K562 (cell line): ENCODE data around the gene ASB18. TPM values are rescaled to one million over a fixed set of nuclear protein-coding genes. Genes with fewer than 3 reads are reported as not detected.

ENCODE experiments used
- ATAC-seq: fragments of 200-7000 bp; cut with Tn5 transposase; 3 replicates; pipeline ENCODE4 v1.9.1; 2020; ENCODE audit warnings: moderate library complexity
- BruUV-seq: library from RNA; stranded (reverse); fragments of 400-500 nt; replicated peaks from 2 replicates; lab custom pipeline; 2021; lab: Mats Ljungman, UMichigan
- CTCF ChIA-PET: fragments of 300-600 bp; formaldehyde crosslinking; extraction: SDS; loops from one replicate; lab custom pipeline; 2021; ENCODE audit warnings: low intra/inter-chr PET ratio; lab: Yijun Ruan, JAX
- POLR2A ChIA-PET: fragments of 300-600, 350-650 bp; sonication (Branson Sonifier 250); formaldehyde crosslinking; extraction: SDS; loops from one replicate; lab custom pipeline; 2021; ENCODE audit warnings: antibody characterized with exemption, inconsistent platforms; lab: Yijun Ruan, JAX
- DNase-seq, 4 experiments: peaks; one replicate each; pipeline versions ENCODE4 v3.0.0 to v3.0.0-alpha.2; 2011 to 2018; ENCODE audit warnings: low spot score in 3 of 4, mixed read lengths in 3 of 4; ENCODE audit errors: extremely low read depth in 1 of 4
- FAIRE-seq: peaks from 2 replicates; lab custom pipeline; 2011; peaks lifted over from hg19 to GRCh38; lab: Jason Lieb, UNC
- H2AFZ ChIP-seq: 2 replicates; pipeline ENCODE4 v1.6.0; 2011; ENCODE audit warnings: low read depth, low read length, control low read depth, inconsistent platforms
- H3K27ac ChIP-seq: fragments of 200-600 bp; 3 replicates; pipeline ENCODE4 v1.8.0; 2011; ENCODE audit warnings: low read depth, mild to moderate bottlenecking, control low read depth, inconsistent platforms, low read length, moderate library complexity, mixed read lengths; ENCODE audit errors: extremely low read depth
- H3K27me3 ChIP-seq, 2 experiments: fragments of 300-600 bp in 1 of 2; 2 replicates in 1 of 2; 3 replicates in 1 of 2; pipeline versions ENCODE4 v1.6.0 to v1.8.0; 2011; ENCODE audit warnings: inconsistent platforms in 2 of 2, low read length in 2 of 2, mild to moderate bottlenecking in 1 of 2, mixed read lengths in 1 of 2, moderate library complexity in 1 of 2; ENCODE audit not compliant: control insufficient read depth in 2 of 2, insufficient read depth in 2 of 2
- H3K36me3 ChIP-seq: fragments of 300-600 bp; 3 replicates; pipeline ENCODE4 v1.8.0; 2011; ENCODE audit warnings: mild to moderate bottlenecking, low read length, inconsistent platforms; ENCODE audit not compliant: control insufficient read depth, insufficient read depth
- H3K4me1 ChIP-seq, 2 experiments: fragments of 200-600 bp in 1 of 2; replicated peaks in 1 of 2; 2 replicates in 1 of 2; 3 replicates in 1 of 2; pipeline versions ENCODE4 v1.5.1 to v1.8.0; 2011; ENCODE audit warnings: inconsistent platforms in 2 of 2, low read length in 2 of 2, mild to moderate bottlenecking in 1 of 2, mixed read lengths in 1 of 2, moderate library complexity in 1 of 2; ENCODE audit not compliant: control insufficient read depth in 2 of 2, insufficient read depth in 2 of 2
- H3K4me2 ChIP-seq: 2 replicates; pipeline ENCODE4 v1.6.1; 2011; ENCODE audit warnings: low read length, control low read depth, inconsistent platforms, mixed read lengths; ENCODE audit not compliant: insufficient read depth
- H3K4me3 ChIP-seq: fragments of 200-600 bp; sonication (generic), shearing (Covaris generic); 2 replicates; pipeline ENCODE4 v1.5.1; 2016; ENCODE audit warnings: control low read depth, inconsistent platforms
- H3K79me2 ChIP-seq: fragments of 200-600 bp; 3 replicates; pipeline ENCODE4 v1.8.0; 2011; ENCODE audit warnings: low read length, inconsistent platforms; ENCODE audit not compliant: control insufficient read depth, insufficient read depth
- H3K9ac ChIP-seq, 2 experiments: 2 replicates each; pipeline versions ENCODE4 v1.6.0 to v1.6.1; 2011; ENCODE audit warnings: low read depth in 2 of 2, low read length in 2 of 2, control low read depth in 1 of 2, inconsistent platforms in 1 of 2, mild to moderate bottlenecking in 1 of 2, mixed read lengths in 1 of 2; ENCODE audit not compliant: insufficient read depth in 1 of 2
- H3K9me1 ChIP-seq: one replicate; pipeline ENCODE4 v1.6.0; 2011; ENCODE audit warnings: inconsistent platforms, mild to moderate bottlenecking, low read length, moderate library complexity; ENCODE audit not compliant: control insufficient read depth, insufficient read depth
- H3K9me3 ChIP-seq: replicated peaks from 2 replicates; pipeline ENCODE4 v1.5.1; 2011; ENCODE audit warnings: low read depth, low read length, inconsistent platforms; ENCODE audit not compliant: control insufficient read depth, insufficient read depth
- H4K20me1 ChIP-seq: replicated peaks from 2 replicates; pipeline ENCODE4 v1.6.1; 2011; ENCODE audit warnings: low read length, inconsistent platforms, mixed read lengths; ENCODE audit not compliant: control insufficient read depth, insufficient read depth
- ADNP ChIP-seq: fragments of 200-800 bp; sonication (Bioruptor generic); IDR thresholded peaks from 2 replicates; pipeline ENCODE4 v1.6.1; 2016; ENCODE audit warnings: missing genetic modification characterization, missing compliant biosample characterization
- ARHGAP35 ChIP-seq: fragments of 450-650 bp; IDR thresholded peaks from 2 replicates; pipeline ENCODE4 v1.6.1; 2018; ENCODE audit not compliant: partially characterized antibody
- CBFA2T3 ChIP-seq: fragments of 450-650 bp; IDR thresholded peaks from 2 replicates; pipeline ENCODE4 v1.6.1; 2017
- CHD2 ChIP-seq: IDR thresholded peaks from 2 replicates; pipeline ENCODE4 v1.6.1; 2011; ENCODE audit warnings: low read depth, low read length
- COPS2 ChIP-seq: fragments of 450-650 bp; conservative IDR thresholded peaks from 2 replicates; pipeline ENCODE4 v1.6.1; 2016; ENCODE audit warnings: mild to moderate bottlenecking, moderate library complexity
- GMEB1 ChIP-seq: fragments of 250-450 bp; sonication (Bioruptor Pico); IDR thresholded peaks from 2 replicates; pipeline ENCODE4 v1.4.0; 2020; ENCODE audit warnings: mild to moderate bottlenecking
- HDAC1 ChIP-seq, 2 experiments: fragments of 450-650 bp; IDR thresholded peaks; 2 replicates each; pipeline ENCODE4 v1.6.1; 2016 to 2017; ENCODE audit warnings: inconsistent platforms in 1 of 2, mild to moderate bottlenecking in 1 of 2, moderate library complexity in 1 of 2
- KAT2B ChIP-seq: IDR thresholded peaks from one replicate; pipeline ENCODE4 v1.6.1; 2012; ENCODE audit warnings: low read depth, mild to moderate bottlenecking, control low read depth, inconsistent platforms, low read length, moderate library complexity
- MAZ ChIP-seq, 2 experiments: fragments of 450-650 bp in 1 of 2; sonication (generic) in 1 of 2; formaldehyde crosslinking; IDR thresholded peaks in 1 of 2; conservative IDR thresholded peaks in 1 of 2; 2 replicates each; pipeline versions ENCODE4 v1.4.0 to v1.5.0; 2020; ENCODE audit warnings: mild to moderate bottlenecking in 1 of 2, missing genetic modification reagents in 1 of 2
- SPI1 ChIP-seq: IDR thresholded peaks from 2 replicates; pipeline ENCODE4 v1.6.1; 2011; ENCODE audit warnings: low read depth, low read length, control low read depth, borderline replicate concordance
- TCF3 ChIP-seq: sonication (generic); formaldehyde crosslinking; IDR thresholded peaks from 2 replicates; pipeline ENCODE4 v1.4.0; 2020; ENCODE audit warnings: mild to moderate bottlenecking, missing genetic modification reagents
- TRIM28 ChIP-seq: fragments of 450-650 bp; IDR thresholded peaks from 2 replicates; pipeline ENCODE4 v1.6.1; 2017
- ZC3H4 ChIP-seq: sonication (generic); formaldehyde crosslinking; IDR thresholded peaks from 2 replicates; pipeline ENCODE4 v1.9.0; 2021; ENCODE audit warnings: missing genetic modification reagents, borderline replicate concordance
- ZNF143 ChIP-seq: sonication (generic); formaldehyde crosslinking; IDR thresholded peaks from 2 replicates; pipeline ENCODE4 v1.9.0; 2022; ENCODE audit warnings: mild to moderate bottlenecking, missing genetic modification reagents
- ZNF282 ChIP-seq: sonication (generic); formaldehyde crosslinking; IDR thresholded peaks from 2 replicates; pipeline ENCODE4 v1.8.1; 2023; ENCODE audit warnings: missing genetic modification reagents
- WGBS: fragments of 100-300 bp; shearing (Covaris generic); methylation state at CpG from one replicate; pipeline ENCODE4 v1.1.6; 2016; ENCODE audit warnings: low coverage, mixed read lengths; ENCODE audit not compliant: insufficient coverage; ENCODE audit errors: missing lambda C conversion rate; 5-methylcytosine and 5-hydroxymethylcytosine counted together
- in situ Hi-C: fragments of 300-500 bp; cut with MboI; formaldehyde crosslinking; loops from 4 replicates; pipeline ENCODE4 v1.15.0; 2018; ENCODE audit warnings: inconsistent platforms, mixed read lengths
- intact Hi-C: fragments of 100-400 bp; cut with micrococcal nuclease; formaldehyde crosslinking; loops from 2 replicates; pipeline ENCODE4 v1.14.2; 2022
- polyA plus RNA-seq, 8 experiments: library from polyadenylated mRNA; depleted of rRNA in 4 of 8; stranded (reverse) in 5 of 8; unstranded in 3 of 8; fragments of >200 nt; fragmentation: Nextera tagmentation in 2 of 8; fragmentation: Illumina TruSeq in 1 of 8; extraction: Ambion mirVana in 2 of 8; extraction: Trizol in 1 of 8; gene quantifications; 2 replicates each; pipeline versions ENCODE4 v1.2.1 to v1.2.3, GENCODE V29; 2011 to 2014; ENCODE audit warnings: inconsistent platforms in 1 of 8, missing spikeins in 1 of 8
- total RNA-seq, 7 experiments: library from RNA; depleted of rRNA in 6 of 7; stranded (reverse); fragments of >200 nt in 6 of 7; fragmentation: Illumina TruSeq in 2 of 7; extraction: Trizol in 2 of 7; gene quantifications; 2 replicates each; pipeline versions ENCODE4 v1.2.1 to v1.2.3, GENCODE V29; 2011 to 2021; ENCODE audit warnings: low replicate concordance in 1 of 7

ASB18 gene
- total and polyA plus RNA-seq, 9 of the 15 experiments (the other 6 are each of a cell fraction or from before 2014, with no cell fraction given), result not detected

GRCh38 chr2:236155406-236155805, 108.8 kb downstream of the ASB18 start:
- no peak overlapping the region for H3K27ac ChIP-seq
- no peak for FAIRE-seq
- H3K4me3 ChIP-seq, result no peak overlapping the region
- no peak overlapping the region for H2AFZ ChIP-seq
- CTCF ChIA-PET, result no interaction called here
- H3K36me3 ChIP-seq, result no peaks in the 10 kb centered on the region
- no peaks in the 10 kb centered on the region for H3K79me2 ChIP-seq
- TF ChIP-seq HDAC1 (IDR thresholded peaks at IDR 0.05) (no peak), TRIM28 (no peak), CBFA2T3 (no peak), ZNF143 (CRISPR knock-in tag) (no peak), MAZ (CRISPR knock-in tag; conservative IDR thresholded peaks at IDR 0.05 in 1 of 2, IDR thresholded peaks at IDR 0.05 in 1 of 2) (no peak), SPI1 (no peak), ARHGAP35 (no peak)
- no peaks in the 10 kb centered on the region for H4K20me1 ChIP-seq
- H3K27me3 ChIP-seq, result peaks cover 3 to 27% of the 10 kb centered on the region in 2 experiments; a peak in 3 of 5 replicates
- BruUV-seq, result no TSS peak
- WGBS, result 0% methylated on average over 1 of the region's 3 CpGs
- in situ Hi-C loops (no loop called here), intact Hi-C loops (no loop called here)
- no peak for ATAC-seq
- H3K4me2 ChIP-seq, result no peak overlapping the region
- POLR2A ChIA-PET, result interaction anchor here (1.4 kb wide), 1 partner anchor 13 kb away, joined by 3 read pairs; no protein-coding TSS in a partner anchor
- no peak for DNase-seq
- no peaks in the 10 kb centered on the region for H3K9me1 ChIP-seq
- peaks cover 0 to 7% of the 10 kb centered on the region in 2 experiments; a peak in 1 of 5 replicates for H3K4me1 ChIP-seq
- no peak overlapping the region for H3K9ac ChIP-seq
- H3K9me3 ChIP-seq, result no peaks in the 10 kb centered on the region

GRCh38 chr2:236146436-236146835, 117.8 kb downstream of the ASB18 start:
- ChIA-PET POLR2A (no interaction called here), CTCF (no interaction called here)
- no peak overlapping the region for H3K4me2 ChIP-seq
- no peak overlapping the region for H2AFZ ChIP-seq
- in situ Hi-C loops (no loop called here), intact Hi-C loops (no loop called here)
- H3K36me3 ChIP-seq, result no peaks in the 10 kb centered on the region
- ATAC-seq (no peak), DNase-seq (no peak), FAIRE-seq (no peak)
- H3K9ac ChIP-seq, result no peak overlapping the region
- no peaks in the 10 kb centered on the region for H3K9me3 ChIP-seq
- no peak overlapping the region for H3K4me3 ChIP-seq
- no peaks in the 10 kb centered on the region for H3K79me2 ChIP-seq
- H4K20me1 ChIP-seq, result no peaks in the 10 kb centered on the region
- H3K27me3 ChIP-seq, result peaks cover 5 to 21% of the 10 kb centered on the region in 2 experiments; a peak in 3 of 5 replicates
- no peaks in the 10 kb centered on the region for H3K9me1 ChIP-seq
- WGBS, result 8% methylated on average over 7 of the region's 7 CpGs
- no TSS peak for BruUV-seq
- no peaks in the 10 kb centered on the region; a peak in 1 of 5 replicates for H3K4me1 ChIP-seq
- no peak overlapping the region for H3K27ac ChIP-seq
- TF ChIP-seq KAT2B (no peak), CHD2 (no peak), GMEB1 (CRISPR knock-in tag) (no peak), ZC3H4 (CRISPR knock-in tag) (no peak), ADNP (tag) (no peak), TCF3 (CRISPR knock-in tag) (no peak), COPS2 (no peak), ZNF282 (CRISPR knock-in tag) (no peak)
